GM12891 (cell line): ENCODE data around the gene SPAAR.

ENCODE experiments used
- PAX5 ChIP-seq: IDR thresholded peaks from 2 replicates; pipeline ENCODE4 v1.6.1; 2011; ENCODE audit warnings: low read length, moderate library complexity, mild to moderate bottlenecking; ENCODE audit not compliant: insufficient read depth, severe bottlenecking
- POLR2A ChIP-seq: IDR thresholded peaks from 2 replicates; pipeline ENCODE4 v1.6.1; 2011; ENCODE audit warnings: low read depth, low read length, control low read depth
- POLR2AphosphoS5 ChIP-seq: IDR thresholded peaks from 2 replicates; pipeline ENCODE4 v1.6.1; 2011; ENCODE audit warnings: low read depth, low read length, control low read depth
- POU2F2 ChIP-seq: IDR thresholded peaks from 2 replicates; pipeline ENCODE4 v1.6.1; 2011; ENCODE audit warnings: low read depth, mild to moderate bottlenecking, control low read depth, low read length, moderate library complexity
- SPI1 ChIP-seq: IDR thresholded peaks from 2 replicates; pipeline ENCODE4 v1.6.1; 2011; ENCODE audit warnings: low read depth, low read length, control low read depth
- TAF1 ChIP-seq: IDR thresholded peaks from 2 replicates; pipeline ENCODE4 v1.6.1; 2011; ENCODE audit warnings: low read depth, low read length, control low read depth

DNA sequence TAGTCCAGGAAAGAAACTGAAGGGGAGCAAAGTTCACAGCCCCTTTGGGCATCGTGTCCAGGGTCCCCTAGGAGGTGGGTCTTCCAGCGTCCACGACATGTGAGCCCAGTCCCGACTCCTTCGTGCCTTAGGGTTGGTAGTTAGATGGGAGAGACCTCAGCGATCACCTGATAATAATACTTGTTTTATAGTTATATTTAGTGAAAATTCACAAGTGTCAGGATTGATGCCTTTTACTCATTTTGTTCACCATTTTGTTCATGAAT, 20.1 kb downstream of the SPAAR start:
- TF ChIP-seq POLR2AphosphoS5 = no peak
- TF ChIP-seq POLR2A = no peak
- no peak for TF ChIP-seq TAF1
- no peak for TF ChIP-seq SPI1
- TF ChIP-seq PAX5 = no peak
- TF ChIP-seq POU2F2 = no peak
